Heart left ventricle (tissue), 13 donors: Measurements from ENCODE around the gene POLR2A.

ENCODE experiments used
- POLR2A ChIP-seq, 2 donors: fragments of 450-650 bp; IDR thresholded peaks; one replicate each; pipeline ENCODE4 v1.6.1; 2017; ENCODE audit warnings: antibody characterized with exemption in 2 of 2, mild to moderate bottlenecking in 2 of 2, moderate library complexity in 2 of 2
- TF ChIP-seq, protein P1 (sequence below), 12 donors: fragments of 200-600 bp; sonication (generic) in 4 of 12; IDR thresholded peaks; one replicate each; pipeline versions ENCODE4 v1.5.0 to v1.8.0; 2018 to 2022; ENCODE audit warnings: antibody characterized with exemption in 12 of 12, mild to moderate bottlenecking in 5 of 12
- donor health status: ischemic (EF 13 %, LVEDD 7.1; RV severe dilation, severe dysfunction).
- donor health status: DM: no; HTN: yes; CAD: no.
- donor health status: DM: no; HTN: no; CAD: no.
- donor health status: ischemic (EF 25% LVEDD 6.9; RV normal size, moderate dysfunction).
- donor health status: ischemic (EF 25% LVEDD 5.7; RV mildly dilated, moderate dysfunction).
- donor health status: ischemic (EF 35%, LVEDD 5.7; RV mildly dilated, moderate dysfunction).
- donor health status: nonischemic (EF 11% LVEDD 7.7; RV severe dilation, severe dysfunction).
- donor health status: DM: yes; HTN: yes; CAD: no.
- donor health status: PGD.
- donor health status: ischemic (EF 29% LVEDD 5.4; RV normal size, mild dysfunction).
- donor health status: nonischemic (EF 23%, LVEDD 6.1; RV moderate dilation, normal function).

DNA sequence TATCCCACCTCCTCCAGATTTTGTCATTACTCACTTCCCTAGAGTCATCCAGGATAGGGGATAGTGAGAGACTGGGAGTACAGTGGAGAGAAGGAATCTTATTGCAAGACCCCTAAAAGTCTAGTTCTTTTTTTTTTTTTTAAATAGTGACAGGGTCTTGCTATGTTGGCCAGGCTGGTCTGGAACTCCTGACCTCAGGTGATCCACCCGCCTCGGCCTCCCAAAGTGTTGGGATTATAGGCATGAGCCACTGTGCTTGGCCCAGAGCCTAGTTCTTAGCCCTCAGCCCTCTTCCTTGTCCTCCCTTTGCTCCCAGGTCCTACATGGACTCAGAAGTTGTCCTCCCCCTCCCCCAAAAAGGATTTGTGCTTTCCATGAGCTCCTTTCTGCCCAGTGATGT, 42.0 kb upstream of the POLR2A start:
- TF ChIP-seq, protein P1, sequence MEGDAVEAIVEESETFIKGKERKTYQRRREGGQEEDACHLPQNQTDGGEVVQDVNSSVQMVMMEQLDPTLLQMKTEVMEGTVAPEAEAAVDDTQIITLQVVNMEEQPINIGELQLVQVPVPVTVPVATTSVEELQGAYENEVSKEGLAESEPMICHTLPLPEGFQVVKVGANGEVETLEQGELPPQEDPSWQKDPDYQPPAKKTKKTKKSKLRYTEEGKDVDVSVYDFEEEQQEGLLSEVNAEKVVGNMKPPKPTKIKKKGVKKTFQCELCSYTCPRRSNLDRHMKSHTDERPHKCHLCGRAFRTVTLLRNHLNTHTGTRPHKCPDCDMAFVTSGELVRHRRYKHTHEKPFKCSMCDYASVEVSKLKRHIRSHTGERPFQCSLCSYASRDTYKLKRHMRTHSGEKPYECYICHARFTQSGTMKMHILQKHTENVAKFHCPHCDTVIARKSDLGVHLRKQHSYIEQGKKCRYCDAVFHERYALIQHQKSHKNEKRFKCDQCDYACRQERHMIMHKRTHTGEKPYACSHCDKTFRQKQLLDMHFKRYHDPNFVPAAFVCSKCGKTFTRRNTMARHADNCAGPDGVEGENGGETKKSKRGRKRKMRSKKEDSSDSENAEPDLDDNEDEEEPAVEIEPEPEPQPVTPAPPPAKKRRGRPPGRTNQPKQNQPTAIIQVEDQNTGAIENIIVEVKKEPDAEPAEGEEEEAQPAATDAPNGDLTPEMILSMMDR (IDR thresholded peaks at IDR 0.05): no peak
- no peak for TF ChIP-seq POLR2A (IDR thresholded peaks at IDR 0.05)
